Right cardiac atrium (tissue), 5 donors: Measurements from ENCODE around the gene NCK2. TPM values are rescaled to one million over a fixed set of nuclear protein-coding genes. Genes with fewer than 3 reads are reported as not detected.
A peak's percentile ranks its signal among the peaks of the same experiment; 100 is the strongest.

ENCODE experiments used
- ATAC-seq, 2 donors: fragments of 200-7000 bp; cut with Tn5 transposase; one replicate each; pipeline versions ENCODE4 v1.8.0 to v1.9.1; 2020; ENCODE audit warnings: moderate library complexity in 2 of 2, mild to moderate bottlenecking in 1 of 2
- DNase-seq, 3 donors: peaks; one replicate each; pipeline ENCODE4 v3.0.0-alpha.2; 2020
- H3K27ac ChIP-seq: one replicate; pipeline ENCODE4 v1.5.1; 2013; ENCODE audit warnings: mild to moderate bottlenecking, low read length, control low read depth, moderate library complexity
- H3K27me3 ChIP-seq: one replicate; pipeline ENCODE4 v1.6.1; 2013; ENCODE audit not compliant: control insufficient read depth, insufficient read depth
- H3K4me1 ChIP-seq: one replicate; pipeline ENCODE4 v1.6.1; 2013; ENCODE audit warnings: low read length; ENCODE audit not compliant: control insufficient read depth, insufficient read depth
- H3K4me3 ChIP-seq: one replicate; pipeline ENCODE4 v1.5.1; 2013; ENCODE audit warnings: low read length, control low read depth
- H3K9me3 ChIP-seq: one replicate; pipeline ENCODE4 v1.6.1; 2013; ENCODE audit warnings: low read length; ENCODE audit not compliant: control insufficient read depth
- WGBS: extraction: QIAGEN DNeasy Blood & Tissue Kit; methylation state at CpG from one replicate; pipeline ENCODE4 v1.1.7; 2013; 5-methylcytosine and 5-hydroxymethylcytosine counted together
- intact Hi-C, 4 donors: fragments of 100-400 bp; cut with DNase I; formaldehyde crosslinking; loops; one replicate each; pipeline versions ENCODE4 v1.11.0 to v1.14.0; 2022 to 2023
- polyA plus RNA-seq: library from polyadenylated mRNA; stranded (reverse); fragments of 200-250 nt; gene quantifications from one replicate; pipeline ENCODE4 v1.2.3, GENCODE V29; 2013
- total RNA-seq, 4 donors: library from RNA; stranded (reverse); fragmentation: NEBNext Ultra II Directional; extraction: Animal tissue kit (Norgen Biotek cat#: 25700); gene quantifications; one replicate each; pipeline ENCODE4 v1.2.1, GENCODE V29; 2021
- donor health status: healthy with polysubstance abuse.
- donor health status: DM: no; HTN: yes; CAD: no.
- donor health status: DM: no; HTN: no; CAD: no.
- donor health status: DM: no; HTN: yes; CAD: no; lungs with severe emphysema.
- donor health status: DM: yes; HTN: yes; CAD: no.

Gene NCK2
- total and polyA plus RNA-seq, 5 donors = 29.9 to 39.5 (median 31.1) TPM

GRCh38 chr2:105804266-105804665 is 59.6 kb downstream of the NCK2 start:
- ATAC-seq = no peak
- WGBS = 67% methylated on average over 3 of the region's 3 CpGs
- intact Hi-C loops = no loop called here
- no peaks in the 10 kb centered on the region for H3K9me3 ChIP-seq
- H3K27ac ChIP-seq = no peak overlapping the region
- no peaks in the 10 kb centered on the region for H3K27me3 ChIP-seq
- DNase-seq = no peak
- no peak overlapping the region for H3K4me3 ChIP-seq
- peaks cover 11% of the 10 kb centered on the region for H3K4me1 ChIP-seq

- 94% methylated on average over 8 of the region's 8 CpGs for WGBS
These were observed 62.3 kb downstream of the NCK2 start for GRCh38 chr2:105806996-105807395.

GRCh38 chr2:105808423-105809096 is 63.8 kb downstream of the NCK2 start:
- DNase-seq (no peak), ATAC-seq (no peak)
- Histone ChIP-seq H3K27ac (no peak overlapping the region), H3K9me3 (no peaks in the 10 kb centered on the region), H3K27me3 (no peaks in the 10 kb centered on the region), H3K4me1 (peaks cover 17% of the 10 kb centered on the region), H3K4me3 (no peak overlapping the region)
- 92% methylated on average over 8 of the region's 8 CpGs for WGBS
- intact Hi-C loops = no loop called here

More at GRCh38 chr2:105806996-105807395, 62.3 kb downstream of the NCK2 start:
- DNase-seq = no peak
- Histone ChIP-seq H3K27me3 (no peaks in the 10 kb centered on the region), H3K4me3 (no peak overlapping the region), H3K27ac (no peak overlapping the region), H3K9me3 (no peaks in the 10 kb centered on the region), H3K4me1 (peaks cover 6% of the 10 kb centered on the region)
- intact Hi-C loops = no loop called here
- no peak for ATAC-seq

- Histone ChIP-seq H3K9me3 (no peaks in the 10 kb centered on the region), H3K4me3 (no peak overlapping the region), H3K27ac (no peak overlapping the region), H3K27me3 (no peaks in the 10 kb centered on the region), H3K4me1 (peaks cover 17% of the 10 kb centered on the region)
- WGBS = 96% methylated on average over 4 of the region's 4 CpGs
- intact Hi-C loops = no loop called here
- no peak for ATAC-seq
- no peak for DNase-seq
These were observed 64.4 kb downstream of the NCK2 start for GRCh38 chr2:105809097-105809473.

GRCh38 chr2:105809723-105810122 is 65.0 kb downstream of the NCK2 start:
- no peak for DNase-seq
- ATAC-seq = no peak
- H3K27ac ChIP-seq = no peak overlapping the region
- 90% methylated on average over 3 of the region's 3 CpGs for WGBS
- intact Hi-C loops = no loop called here
- no peaks in the 10 kb centered on the region for H3K9me3 ChIP-seq
- no peak overlapping the region for H3K4me3 ChIP-seq
- H3K4me1 ChIP-seq = peaks cover 17% of the 10 kb centered on the region
- H3K27me3 ChIP-seq = no peaks in the 10 kb centered on the region

GRCh38 chr2:105812180-105813044 is 67.7 kb downstream of the NCK2 start:
- peak; percentile 47 to 81 (median 73) for DNase-seq
- peak; percentile 91 to 93 for ATAC-seq
- Histone ChIP-seq H3K4me1 (peaks cover 17% of the 10 kb centered on the region), H3K27me3 (no peaks in the 10 kb centered on the region), H3K4me3 (no peak overlapping the region), H3K9me3 (no peaks in the 10 kb centered on the region), H3K27ac (no peak overlapping the region)
- 48% methylated on average over 12 of the region's 12 CpGs for WGBS
- intact Hi-C loops = no loop called here

- no peaks in the 10 kb centered on the region for H3K27me3 ChIP-seq
- 74% methylated on average over 4 of the region's 4 CpGs for WGBS
- H3K27ac ChIP-seq = no peak overlapping the region
- H3K4me1 ChIP-seq = peaks cover 17% of the 10 kb centered on the region
- intact Hi-C loops = no loop called here
- DNase-seq = no peak
- H3K9me3 ChIP-seq = no peaks in the 10 kb centered on the region
- H3K4me3 ChIP-seq = no peak overlapping the region
- ATAC-seq = no peak
These were observed 68.3 kb downstream of the NCK2 start for GRCh38 chr2:105813045-105813315.

- intact Hi-C loops = no loop called here
- H3K9me3 ChIP-seq = no peaks in the 10 kb centered on the region
- H3K4me1 ChIP-seq = peaks cover 17% of the 10 kb centered on the region
- ATAC-seq (no peak), DNase-seq (no peak)
- H3K4me3 ChIP-seq = no peak overlapping the region
- H3K27me3 ChIP-seq = no peaks in the 10 kb centered on the region
- WGBS = 86% methylated on average over 5 of the region's 5 CpGs
- no peak overlapping the region for H3K27ac ChIP-seq
These were observed 68.7 kb downstream of the NCK2 start for GRCh38 chr2:105813405-105813804.

GRCh38 chr2:105814291-105814940 is 69.7 kb downstream of the NCK2 start:
- intact Hi-C loops = no loop called here
- 83% methylated on average over 9 of the region's 9 CpGs for WGBS
- no peaks in the 10 kb centered on the region for H3K27me3 ChIP-seq
- no peaks in the 10 kb centered on the region for H3K9me3 ChIP-seq
- DNase-seq (no peak), ATAC-seq (no peak)
- H3K4me3 ChIP-seq = no peak overlapping the region
- no peak overlapping the region for H3K27ac ChIP-seq
- H3K4me1 ChIP-seq = peaks cover 17% of the 10 kb centered on the region

- Histone ChIP-seq H3K4me1 (peaks cover 19% of the 10 kb centered on the region), H3K27me3 (no peaks in the 10 kb centered on the region), H3K27ac (no peak overlapping the region), H3K9me3 (no peaks in the 10 kb centered on the region), H3K4me3 (no peak overlapping the region)
- intact Hi-C loops = no loop called here
- ATAC-seq (no peak), DNase-seq (no peak)
- WGBS = 90% methylated on average over 7 of the region's 7 CpGs
These were observed 70.7 kb downstream of the NCK2 start for GRCh38 chr2:105815401-105815800.

- ATAC-seq = no peak
- H3K4me1 ChIP-seq = peaks cover 16% of the 10 kb centered on the region
- 87% methylated on average over 8 of the region's 8 CpGs for WGBS
These were observed 75.4 kb downstream of the NCK2 start for GRCh38 chr2:105820151-105820550.

More at GRCh38 chr2:105820151-105820550, 75.4 kb downstream of the NCK2 start:
- Histone ChIP-seq H3K9me3 (no peaks in the 10 kb centered on the region), H3K27ac (no peak overlapping the region), H3K4me3 (no peak overlapping the region), H3K27me3 (no peaks in the 10 kb centered on the region)
- intact Hi-C loops = no loop called here
- DNase-seq = no peak
